ENCODE results near the gene INPP4A. TPM values are rescaled to one million over a fixed set of nuclear protein-coding genes. Genes with fewer than 3 reads are reported as not detected.

INPP4A gene
- total RNA-seq, 4 donors from 2014 or later, result 7.4 to 17.9 (median 9.4) TPM

GRCh38 chr2:98519156-98519555, 74.5 kb downstream of the INPP4A start:
- DNase-seq, result no peak
- no peaks in the 10 kb centered on the region for H3K27me3 ChIP-seq
- no peak overlapping the region for H3K4me3 ChIP-seq
- no peak for TF ChIP-seq POLR2A (IDR thresholded peaks at IDR 0.05)
- TF ChIP-seq CTCF (IDR thresholded peaks at IDR 0.05), result no peak
- intact Hi-C loops (cut with DNase I), result no loop called here
- H3K27ac ChIP-seq, result no peak overlapping the region
- H3K36me3 ChIP-seq, result peaks cover 0 to 19% (median 0%) of the 10 kb centered on the region in 3 donors
- no peaks in the 10 kb centered on the region for H3K9me3 ChIP-seq
- peaks cover 0 to 39% (median 14%) of the 10 kb centered on the region in 3 donors for H3K4me1 ChIP-seq
- WGBS, 2 donors, result 55 to 62% methylated on average over 6 of the region's 6 CpGs

DNA sequence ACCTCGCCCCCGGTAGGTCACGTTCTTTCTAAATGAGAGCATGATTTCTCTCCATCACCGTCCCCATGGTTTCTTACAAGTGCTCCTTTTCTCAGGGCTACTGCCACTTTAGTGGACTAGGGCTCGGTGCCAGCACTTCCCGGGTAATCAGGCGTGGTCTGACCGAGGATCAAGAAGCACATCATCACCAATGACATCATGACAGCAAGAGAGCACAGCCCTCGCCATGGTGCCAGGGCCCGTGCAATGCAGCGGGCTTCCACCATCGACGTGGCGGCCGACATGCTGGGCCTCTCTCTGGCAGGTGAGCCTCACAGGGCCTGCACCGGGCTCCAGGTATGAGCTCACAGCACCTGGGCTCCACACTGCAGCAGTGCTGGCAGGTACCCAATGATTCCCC, 75.2 kb downstream of the INPP4A start:
- intact Hi-C loops (cut with DNase I), result no loop called here
- Histone ChIP-seq H3K4me1 (peaks cover 0 to 33% (median 9%) of the 10 kb centered on the region in 3 donors), H3K36me3 (peaks cover 0 to 19% (median 0%) of the 10 kb centered on the region in 3 donors), H3K9me3 (no peaks in the 10 kb centered on the region), H3K27ac (no peak overlapping the region), H3K27me3 (no peaks in the 10 kb centered on the region), H3K4me3 (no peak overlapping the region)
- no peak for DNase-seq
- TF ChIP-seq CTCF (IDR thresholded peaks at IDR 0.05) (no peak), POLR2A (IDR thresholded peaks at IDR 0.05) (no peak)
- WGBS, 2 donors, result 91 to 96% methylated on average over 4 to 9 of the region's 16 CpGs

DNA sequence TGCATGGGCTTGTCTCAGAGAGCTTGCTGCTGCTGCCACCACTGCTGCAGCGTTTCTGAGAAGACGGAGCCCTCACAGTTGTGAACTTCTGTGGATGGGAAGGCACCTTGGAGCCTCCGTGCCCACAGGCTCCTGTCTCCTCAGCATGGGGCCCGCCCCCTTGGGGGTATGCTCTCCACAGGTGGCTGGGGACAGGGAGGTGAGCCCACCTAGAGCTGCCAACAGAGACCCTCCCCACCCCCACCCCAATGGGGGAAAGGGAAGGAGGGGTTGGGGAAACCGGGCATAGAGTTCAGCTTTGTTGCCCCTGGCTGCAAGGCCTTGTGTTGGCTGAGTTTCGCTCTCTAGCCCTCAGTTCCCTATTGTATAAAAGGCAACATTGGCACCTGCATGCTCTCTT, 76.1 kb downstream of the INPP4A start:
- Histone ChIP-seq H3K36me3 (peaks cover 0 to 19% (median 0%) of the 10 kb centered on the region in 3 donors), H3K4me1 (peaks cover 0 to 23% (median 4%) of the 10 kb centered on the region in 3 donors), H3K27me3 (no peaks in the 10 kb centered on the region), H3K27ac (no peak overlapping the region), H3K4me3 (no peak overlapping the region), H3K9me3 (no peaks in the 10 kb centered on the region)
- DNase-seq, result no peak
- 90 to 100% methylated on average over 2 to 3 of the region's 6 CpGs for WGBS, 2 donors
- intact Hi-C loops (cut with DNase I), result no loop called here
- TF ChIP-seq POLR2A (IDR thresholded peaks at IDR 0.05) (no peak), CTCF (IDR thresholded peaks at IDR 0.05) (no peak)

- peaks cover 0 to 19% (median 0%) of the 10 kb centered on the region in 3 donors for H3K36me3 ChIP-seq
- intact Hi-C loops (cut with DNase I), result no loop called here
- WGBS, 2 donors, result 86 to 96% methylated on average over 7 of the region's 7 CpGs
- no peak overlapping the region for H3K4me3 ChIP-seq
- H3K9me3 ChIP-seq, result no peaks in the 10 kb centered on the region
- no peak overlapping the region for H3K27ac ChIP-seq
- no peak for TF ChIP-seq POLR2A (IDR thresholded peaks at IDR 0.05)
- no peak for DNase-seq
- no peaks in the 10 kb centered on the region for H3K27me3 ChIP-seq
- peaks cover 0 to 22% (median 4%) of the 10 kb centered on the region in 3 donors for H3K4me1 ChIP-seq
Measured at GRCh38 chr2:98521266-98521665, 76.6 kb downstream of the INPP4A start.

DNA sequence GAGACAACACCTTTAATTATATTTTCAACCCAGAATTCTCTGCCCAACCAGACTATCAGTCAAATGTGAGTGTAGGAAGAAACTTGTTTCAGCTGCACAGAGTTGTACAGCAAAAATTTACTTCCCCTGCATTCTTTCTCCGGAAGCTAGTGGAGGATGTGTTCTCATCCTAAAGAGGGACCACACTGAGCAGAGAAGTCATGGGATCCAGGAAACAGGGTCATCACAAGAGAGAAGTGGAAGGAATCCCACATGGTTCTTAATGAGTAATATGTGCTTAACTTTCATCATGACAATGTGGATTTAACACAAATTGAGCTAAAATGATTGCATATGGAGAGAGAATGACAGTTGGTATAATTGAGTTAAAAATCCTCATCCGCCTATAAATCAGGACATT, 78.2 kb downstream of the INPP4A start:
- intact Hi-C loops (cut with DNase I), result no loop called here
- 87 to 91% methylated on average over 2 of the region's 2 CpGs for WGBS, 2 donors
- H3K36me3 ChIP-seq, result peaks cover 0 to 19% (median 0%) of the 10 kb centered on the region in 3 donors
- H3K4me3 ChIP-seq, result no peak overlapping the region
- no peaks in the 10 kb centered on the region for H3K27me3 ChIP-seq
- H3K9me3 ChIP-seq, result no peaks in the 10 kb centered on the region
- no peak for TF ChIP-seq CTCF (IDR thresholded peaks at IDR 0.05)
- TF ChIP-seq POLR2A (IDR thresholded peaks at IDR 0.05), result no peak
- H3K27ac ChIP-seq, result no peak overlapping the region
- peaks cover 0 to 15% (median 4%) of the 10 kb centered on the region in 3 donors for H3K4me1 ChIP-seq
- no peak for DNase-seq

- peaks cover 0 to 19% (median 0%) of the 10 kb centered on the region in 3 donors for H3K36me3 ChIP-seq
- no peak overlapping the region for H3K27ac ChIP-seq
- H3K9me3 ChIP-seq, result no peaks in the 10 kb centered on the region
- intact Hi-C loops (cut with DNase I), result no loop called here
- peaks cover 0 to 2% (median 1%) of the 10 kb centered on the region in 3 donors for H3K4me1 ChIP-seq
- no peak for TF ChIP-seq POLR2A (IDR thresholded peaks at IDR 0.05)
- no peak for TF ChIP-seq CTCF (IDR thresholded peaks at IDR 0.05)
- no peaks in the 10 kb centered on the region for H3K27me3 ChIP-seq
- no peak overlapping the region for H3K4me3 ChIP-seq
- DNase-seq, result no peak
- WGBS, 2 donors, result 65 to 81% methylated on average over 3 of the region's 3 CpGs
Measured at GRCh38 chr2:98524168-98524567, 79.5 kb downstream of the INPP4A start.

Data from esophagus squamous epithelium (tissue), 5 donors.